ENCODE data around the gene MAP4K2. TPM values are rescaled to one million over a fixed set of nuclear protein-coding genes. Genes with fewer than 3 reads are reported as not detected.

MAP4K2 gene
- polyA plus RNA-seq, 1 of the 3 experiments (the other 2 are of a cell fraction), result 20.0 TPM

- 52% methylated on average over 15 of the region's 15 CpGs for WGBS (ENCODE audit: low lambda C conversion rate)
- no peak for TF ChIP-seq SMC3 (IDR thresholded peaks at IDR 0.05; ENCODE audit: low read depth, low read length)
- no peak for TF ChIP-seq CHD2 (IDR thresholded peaks at IDR 0.05; ENCODE audit: low read length, partially characterized antibody)
- no peak for TF ChIP-seq NRF1 (IDR thresholded peaks at IDR 0.05; ENCODE audit: low read depth, low read length)
- no peak for TF ChIP-seq SIN3A (IDR thresholded peaks at IDR 0.05; ENCODE audit: borderline replicate concordance, low read depth, low read length)
- no peak for TF ChIP-seq POLR2AphosphoS5 (IDR thresholded peaks at IDR 0.05; ENCODE audit: low read depth, low read length)
- no peak for TF ChIP-seq FOSL2 (IDR thresholded peaks at IDR 0.05; ENCODE audit: borderline replicate concordance, low read depth)
- TF ChIP-seq EP300 (IDR thresholded peaks at IDR 0.05; ENCODE audit: borderline replicate concordance in 1 of 2, low read depth in 1 of 2, low read length in 1 of 2), result no peak
- TF ChIP-seq YY1 (IDR thresholded peaks at IDR 0.05; ENCODE audit: low read depth), result no peak
- no peak for TF ChIP-seq RFX5 (IDR thresholded peaks at IDR 0.05; ENCODE audit: low read length)
- no peak for TF ChIP-seq FOXJ3 (CRISPR knock-in tag; IDR thresholded peaks at IDR 0.05)
- TF ChIP-seq JUND (IDR thresholded peaks at IDR 0.05), result no peak
- TF ChIP-seq EZH2phosphoT487 (IDR thresholded peaks at IDR 0.05; ENCODE audit: borderline replicate concordance, low read depth), result no peak
- peaks cover 0 to 39% of the 10 kb centered on the region in 2 experiments for H3K36me3 ChIP-seq (replicated peaks in 1 of 2; ENCODE audit: control insufficient read depth in 1 of 2, insufficient read depth in 2 of 2, low read length in 1 of 2)
- no peaks in the 10 kb centered on the region for H3K9me3 ChIP-seq
- no peaks in the 10 kb centered on the region for H3K9me2 ChIP-seq
- H3K27ac ChIP-seq (ENCODE audit: low read depth in 2 of 2, low read length in 1 of 2), result peak overlapping the region; percentile 89 to 90
- peak overlapping the region; percentile 87 for H3K4me2 ChIP-seq
- peak overlapping the region; percentile 75 for H2AFZ ChIP-seq (ENCODE audit: low read depth)
- POLR2A ChIA-PET, result interaction anchor here (0.7 kb wide), 1 partner anchor 25 kb away, joined by 3 read pairs; the partner anchor contains the start of gene SF1
- H3K9ac ChIP-seq, result peak overlapping the region; percentile 81
- peaks cover 3% of the 10 kb centered on the region for H3F3A ChIP-seq (replicated peaks; ENCODE audit: insufficient read depth)
- H3K79me2 ChIP-seq (ENCODE audit: insufficient read depth), result peaks cover 2% of the 10 kb centered on the region; the same call in 1 of the 2 replicates
- peaks cover 7 to 20% of the 10 kb centered on the region in 2 experiments; a peak in 3 of 4 replicates for H3K4me1 ChIP-seq (ENCODE audit: control insufficient read depth in 1 of 2, insufficient read depth in 2 of 2, low read depth in 1 of 2, low read length in 1 of 2)
- no peaks in the 10 kb centered on the region for H4K20me1 ChIP-seq (ENCODE audit: insufficient read depth)
- peak overlapping the region; percentile 69 to 78 for H3K4me3 ChIP-seq (ENCODE audit: low read depth in 2 of 2, low read length in 1 of 2)
- CTCF ChIA-PET, result interaction anchor here (1.0 to 3.3 kb wide), 5 partner anchors 9 to 115 kb away, joined by 3 to 20 read pairs (median 4); partner anchors contain the start of genes CDC42BPG and RASGRP2
- no peaks in the 10 kb centered on the region for H3K27me3 ChIP-seq (ENCODE audit: insufficient read depth)
- no peak for DNase-seq
Observed at GRCh38 chr11:64803846-64804345, 882 bp upstream of the MAP4K2 start.

GRCh38 chr11:64802370-64803157 is 450 bp downstream of the MAP4K2 start:
- peaks cover 3% of the 10 kb centered on the region for H3F3A ChIP-seq (replicated peaks; ENCODE audit: insufficient read depth)
- H3K9me2 ChIP-seq, result no peaks in the 10 kb centered on the region
- peak overlapping the region in 1 of 2 experiments; percentile 62; a peak in 1 of 4 replicates for H3K27ac ChIP-seq (ENCODE audit: low read depth in 2 of 2, low read length in 1 of 2)
- TF ChIP-seq RCOR1 (IDR thresholded peaks at IDR 0.05; ENCODE audit: low read length), result 0 out of 2 replicates have a peak, but pooled peaks have one; percentile 7
- TF ChIP-seq RFX5 (IDR thresholded peaks at IDR 0.05; ENCODE audit: low read length), result no peak
- H4K20me1 ChIP-seq (ENCODE audit: insufficient read depth), result no peaks in the 10 kb centered on the region
- no peaks in the 10 kb centered on the region for H3K27me3 ChIP-seq (ENCODE audit: insufficient read depth)
- peak overlapping the region; percentile 68 to 69 for H3K4me3 ChIP-seq (ENCODE audit: low read depth in 2 of 2, low read length in 1 of 2)
- no peaks in the 10 kb centered on the region for H3K79me2 ChIP-seq (ENCODE audit: insufficient read depth)
- 9% methylated on average over 17 of the region's 54 CpGs for WGBS (ENCODE audit: low lambda C conversion rate)
- peak overlapping the region; percentile 43 for H3K9ac ChIP-seq
- CTCF ChIA-PET, result interaction anchor here (0.8 to 3.3 kb wide), 6 partner anchors 10 to 297 kb away, joined by 3 to 20 read pairs (median 4); partner anchors contain the start of gene CDC42BPG
- H3K36me3 ChIP-seq (replicated peaks in 1 of 2; ENCODE audit: control insufficient read depth in 1 of 2, insufficient read depth in 2 of 2, low read length in 1 of 2), result peaks cover 0 to 34% of the 10 kb centered on the region in 2 experiments
- DNase-seq, result peak; percentile 61
- no peaks in the 10 kb centered on the region for H3K9me3 ChIP-seq
- peak overlapping the region; percentile 72; the same call in 1 of the 2 replicates for H2AFZ ChIP-seq (ENCODE audit: low read depth)
- peak overlapping the region; percentile 89 for H3K4me2 ChIP-seq
- POLR2A ChIA-PET, result interaction anchor here (0.9 kb wide), 1 partner anchor 332 kb away, joined by 3 read pairs; no protein-coding TSS in a partner anchor
- H3K4me1 ChIP-seq (ENCODE audit: control insufficient read depth in 1 of 2, insufficient read depth in 2 of 2, low read depth in 1 of 2, low read length in 1 of 2), result peaks cover 7 to 18% of the 10 kb centered on the region in 2 experiments; a peak in 2 of 4 replicates
